Measurements from ENCODE around the gene PJVK.
A peak's percentile ranks its signal among the peaks of the same experiment; 100 is the strongest.
"Not testable (repeated sequence)": the region's sequence is repeated elsewhere in the genome, so short reads cannot be mapped to it uniquely, and the experiment has no call there.

PJVK gene

GRCh38 chr2:178450774-178451525 is at the start of gene PJVK, which contains the start of gene PRKRA:
PJVK (plus strand) TSS chr2:178451378; CDS start chr2:178453410, 2,032 bp downstream.
PRKRA (minus strand) TSS chr2:178451175; CDS start chr2:178451030, 145 bp downstream.
- DNase-seq (ENCODE audit: low read depth in 3 of 3, low spot score in 1 of 3), result peak; percentile 91 to 97 (median 92)

DNA sequence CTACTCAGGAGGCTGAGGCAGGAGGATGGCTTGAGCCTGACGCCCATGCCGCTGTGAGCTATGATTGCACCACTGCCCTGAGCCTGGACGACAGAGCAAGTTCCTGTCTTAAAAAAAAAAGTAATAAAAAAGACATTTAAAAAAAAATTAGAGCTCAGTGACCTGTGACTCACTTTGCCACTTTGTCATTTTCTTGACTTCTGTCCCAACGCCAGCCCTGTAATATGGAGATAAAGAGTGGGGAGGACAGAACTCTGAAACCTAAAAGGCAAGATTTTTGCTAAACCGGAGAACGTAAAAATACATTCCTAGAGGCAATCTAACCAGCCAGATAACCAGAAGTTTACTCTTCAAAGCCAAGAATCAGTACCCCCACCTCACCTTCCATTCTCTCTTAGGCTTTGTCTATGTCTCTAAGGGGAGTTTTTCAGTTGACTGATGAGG is 49.2 kb upstream of the PJVK start:
- DNase-seq (ENCODE audit: low read depth in 3 of 3, low spot score in 1 of 3), result no peak

DNA sequence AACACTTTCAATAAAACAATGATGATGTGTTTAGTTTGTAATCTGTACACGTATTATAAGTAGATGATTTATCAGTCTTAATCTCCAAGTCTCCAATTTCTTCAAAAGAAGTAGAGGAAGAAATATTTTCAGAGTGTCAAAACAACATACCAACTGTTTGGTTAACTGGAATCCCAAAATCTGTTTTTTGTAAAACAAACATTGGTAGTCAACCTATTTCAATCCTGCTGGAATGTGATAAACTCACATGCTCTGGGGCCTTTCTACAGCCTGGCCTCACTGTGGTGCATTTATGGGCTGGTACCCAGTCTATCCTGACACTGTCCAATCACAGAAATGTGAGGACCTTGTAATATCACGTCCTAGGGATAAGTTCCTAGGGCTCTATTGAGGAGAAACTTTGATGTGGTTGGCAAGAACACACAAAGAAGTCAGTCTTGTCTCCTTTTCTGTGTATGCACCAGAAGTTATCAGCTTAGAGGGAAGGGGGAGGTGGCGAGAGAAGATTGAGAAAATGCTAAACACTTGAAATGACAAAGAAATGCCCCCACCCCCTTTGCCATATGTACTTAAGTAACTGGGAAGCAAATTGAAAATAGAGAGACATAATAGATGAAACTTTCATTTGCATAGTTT is 47.4 kb upstream of the PJVK start:
- DNase-seq (ENCODE audit: low read depth in 3 of 3, low spot score in 1 of 3), result no peak

- DNase-seq (ENCODE audit: low read depth in 3 of 3, low spot score in 1 of 3), result no peak
These were observed 46.8 kb upstream of the PJVK start for GRCh38 chr2:178404368-178404767.

DNA sequence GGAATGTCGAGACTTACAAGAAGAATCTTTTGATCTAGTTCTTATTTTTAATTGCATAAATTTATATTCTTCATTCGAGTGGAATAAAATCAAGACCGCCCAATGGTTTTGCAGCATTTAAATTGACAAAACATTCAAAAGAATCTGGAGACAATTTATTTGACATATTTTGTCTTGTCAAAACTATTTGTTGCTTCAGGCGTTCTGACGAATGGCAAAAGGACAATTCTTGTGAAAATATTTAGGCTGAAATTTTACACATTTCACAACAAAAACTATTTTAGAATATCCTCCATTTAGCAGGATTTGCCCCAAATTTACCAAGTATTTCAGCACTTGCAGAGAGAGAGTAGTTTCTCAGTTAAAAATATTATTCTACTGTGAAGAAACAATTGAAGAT is 41.9 kb upstream of the PJVK start:
- DNase-seq (ENCODE audit: low read depth in 3 of 3, low spot score in 1 of 3), result no peak

DNA sequence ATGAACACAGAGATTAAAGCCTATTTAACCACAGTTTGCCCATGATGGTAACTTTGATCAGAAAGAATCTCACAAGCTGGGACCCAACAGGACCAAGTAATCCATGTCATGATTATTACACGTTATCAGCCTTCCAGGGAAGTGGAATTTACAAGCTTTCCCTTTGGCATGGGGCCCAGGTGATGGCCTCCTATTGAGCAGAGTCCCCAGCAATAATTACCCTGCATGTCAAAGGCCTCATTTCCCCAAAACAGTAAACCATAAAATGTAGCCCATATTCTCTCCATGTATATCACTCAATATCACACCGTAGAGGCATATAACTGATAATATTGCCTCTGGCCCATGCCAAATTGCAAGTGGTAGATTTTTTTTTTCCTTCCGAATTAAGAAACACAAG is 39.1 kb upstream of the PJVK start:
- no peak for DNase-seq (ENCODE audit: low read depth in 3 of 3, low spot score in 1 of 3)

DNA sequence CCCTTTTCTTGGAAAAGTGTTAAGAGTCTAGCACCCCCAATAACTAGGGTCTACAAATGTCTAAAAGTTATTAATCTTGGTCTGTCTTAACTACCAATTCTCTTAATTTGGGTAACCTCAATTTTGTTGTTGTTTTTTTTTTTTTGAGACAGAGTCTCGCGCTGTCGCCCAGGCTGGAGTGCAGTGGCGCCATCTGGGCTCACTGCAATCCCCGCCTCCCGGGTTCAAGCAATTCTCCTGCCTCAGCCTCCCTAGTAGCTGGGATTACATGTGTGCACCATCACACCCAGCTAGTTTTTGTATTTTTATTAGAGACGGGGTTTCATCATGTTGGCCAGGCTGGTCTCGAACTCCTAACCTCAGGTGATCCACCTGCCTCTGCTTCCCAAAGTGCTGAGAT is 38.7 kb upstream of the PJVK start:
- DNase-seq (ENCODE audit: low read depth in 3 of 3, low spot score in 1 of 3), result not testable (repeated sequence)

GRCh38 chr2:178413472-178414265 is 37.5 kb upstream of the PJVK start:
- DNase-seq (ENCODE audit: low read depth in 3 of 3, low spot score in 1 of 3), result peak; percentile 31 to 54 (median 34)

DNA sequence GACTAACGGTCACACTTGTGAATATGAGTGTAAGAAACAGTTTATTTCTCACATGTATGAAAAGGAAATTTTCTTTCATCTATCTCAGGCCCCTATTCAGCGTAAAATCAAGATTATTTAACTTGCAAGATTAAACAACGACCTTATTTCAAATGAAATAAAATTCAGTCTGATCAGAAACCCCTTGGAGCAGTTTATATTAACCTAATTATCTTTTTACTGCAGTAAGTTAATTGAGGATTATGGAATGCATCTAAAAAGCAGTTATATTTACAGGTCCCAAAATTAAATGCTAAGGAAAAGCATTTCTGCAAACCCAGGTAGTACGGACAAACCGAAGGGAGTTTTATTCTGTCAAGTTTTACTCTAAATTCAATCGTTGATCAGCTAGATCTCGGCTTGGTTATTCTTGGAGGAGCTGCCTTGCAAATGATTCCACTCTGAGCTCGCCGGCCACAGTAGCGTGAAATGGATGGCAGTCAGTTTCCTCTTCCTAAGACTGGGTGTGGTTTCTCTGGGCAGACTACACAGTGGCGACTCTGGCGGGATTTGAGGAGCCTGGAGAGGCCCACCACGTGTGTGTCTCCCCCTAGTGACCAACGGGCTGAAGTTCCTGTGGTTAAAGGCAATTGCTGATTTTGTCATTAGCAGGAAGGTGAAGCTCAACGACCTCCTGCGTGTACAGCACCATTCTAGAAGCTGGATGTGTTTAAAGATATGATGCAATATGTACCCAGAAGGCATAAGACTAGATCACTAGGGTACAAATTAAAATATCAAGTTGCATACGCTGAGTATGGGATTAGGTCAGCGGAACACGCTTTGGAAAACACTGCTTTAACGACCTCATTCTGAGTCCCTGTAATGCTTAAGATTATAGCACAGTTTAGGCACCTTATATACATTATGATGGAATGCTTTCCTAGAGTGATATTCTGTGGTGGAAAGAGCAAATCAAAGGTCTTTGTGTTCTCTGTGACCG is 36.6 kb upstream of the PJVK start:
- DNase-seq (ENCODE audit: low read depth in 3 of 3, low spot score in 1 of 3), result peak; percentile 38 to 47 (median 43)

- DNase-seq (ENCODE audit: low read depth in 3 of 3, low spot score in 1 of 3), result no peak
These were observed 35.2 kb upstream of the PJVK start for GRCh38 chr2:178415979-178416378.

DNA sequence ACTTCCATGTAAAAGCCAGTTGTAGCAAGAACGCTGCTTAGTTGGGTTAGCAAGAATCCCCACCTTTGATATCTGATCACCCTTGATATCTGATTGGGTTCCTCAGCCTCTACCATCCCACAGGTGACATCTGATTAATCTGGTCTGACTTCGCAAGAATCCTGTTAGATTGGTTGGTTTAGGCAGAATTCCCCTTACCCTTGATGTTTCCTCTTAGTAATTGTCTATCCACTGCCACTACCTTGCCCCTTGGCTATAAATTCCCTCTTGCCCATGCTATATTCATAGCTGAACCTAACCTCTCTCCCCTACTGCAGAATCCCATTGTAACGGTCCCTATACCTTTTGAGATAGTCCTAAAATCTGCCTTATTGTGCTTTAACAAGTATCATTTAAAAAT is 33.3 kb upstream of the PJVK start:
- DNase-seq (ENCODE audit: low read depth in 3 of 3, low spot score in 1 of 3), result no peak

DNA sequence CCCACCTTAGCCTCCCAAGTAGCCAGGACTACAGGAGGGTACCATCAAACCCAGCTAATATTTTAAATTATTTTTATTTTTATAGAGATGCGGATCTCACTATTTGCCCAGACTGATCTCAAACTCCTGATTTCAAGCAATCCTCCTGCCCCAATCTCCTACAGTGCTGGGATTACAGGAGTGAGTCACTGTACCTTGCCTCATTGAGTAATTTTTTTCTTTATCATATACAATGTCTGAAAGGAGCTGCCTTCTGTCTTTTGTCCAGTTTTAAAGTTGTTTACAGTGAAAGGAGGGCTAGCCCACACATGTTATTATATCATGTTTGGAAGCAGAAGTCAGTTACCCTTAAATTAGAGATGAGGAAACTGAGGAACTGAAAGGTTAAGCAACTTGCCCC is 32.8 kb upstream of the PJVK start:
- no peak for DNase-seq (ENCODE audit: low read depth in 3 of 3, low spot score in 1 of 3)

GRCh38 chr2:178419123-178419522 is 32.1 kb upstream of the PJVK start:
- no peak for DNase-seq (ENCODE audit: low read depth in 3 of 3, low spot score in 1 of 3)

DNA sequence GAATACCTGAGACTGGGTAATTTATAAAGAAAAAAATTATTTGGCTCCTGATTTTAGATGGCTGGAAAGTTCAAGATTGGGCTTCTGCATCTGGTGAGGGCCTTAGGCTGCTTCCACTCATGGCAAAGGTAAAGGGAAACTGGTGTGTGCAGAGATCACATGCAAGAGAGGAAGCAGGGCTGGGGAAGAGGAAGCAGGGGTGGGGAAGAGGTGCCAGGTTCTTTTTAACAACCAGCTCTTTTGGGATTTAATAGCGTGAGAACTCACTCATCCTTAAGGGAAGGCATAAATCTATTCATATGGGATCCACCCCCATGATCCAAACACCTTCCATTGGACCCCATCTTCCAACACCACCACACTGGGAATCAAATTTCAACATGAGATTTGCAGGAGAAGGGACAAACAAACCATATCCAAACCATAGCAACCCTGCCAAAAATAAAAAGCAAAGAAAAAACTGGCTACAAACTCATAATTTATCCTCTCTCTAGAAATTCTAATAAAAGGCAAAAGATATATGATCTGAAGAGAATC is 30.6 kb upstream of the PJVK start:
- no peak for DNase-seq (ENCODE audit: low read depth in 3 of 3, low spot score in 1 of 3)

DNA sequence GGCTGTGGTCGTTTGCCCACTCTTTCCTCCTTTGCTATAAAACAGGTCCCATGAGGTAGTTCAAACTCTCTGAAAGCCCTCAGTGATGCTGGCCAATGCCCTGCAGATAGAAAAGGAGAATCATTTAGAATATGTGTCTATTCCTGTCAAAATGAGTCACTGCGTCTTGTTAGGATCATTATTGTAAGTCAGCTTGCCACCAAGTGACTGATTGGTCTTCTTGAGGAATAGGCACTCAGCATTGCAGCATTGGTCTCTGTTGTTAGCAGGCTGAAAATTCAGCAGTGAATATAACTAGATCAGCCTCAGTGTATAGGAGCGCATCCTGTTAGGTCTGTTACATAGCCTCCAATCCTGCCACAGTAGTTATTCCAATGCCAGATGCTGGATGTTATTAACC is 29.1 kb upstream of the PJVK start:
- DNase-seq (ENCODE audit: low read depth in 3 of 3, low spot score in 1 of 3), result no peak

DNA sequence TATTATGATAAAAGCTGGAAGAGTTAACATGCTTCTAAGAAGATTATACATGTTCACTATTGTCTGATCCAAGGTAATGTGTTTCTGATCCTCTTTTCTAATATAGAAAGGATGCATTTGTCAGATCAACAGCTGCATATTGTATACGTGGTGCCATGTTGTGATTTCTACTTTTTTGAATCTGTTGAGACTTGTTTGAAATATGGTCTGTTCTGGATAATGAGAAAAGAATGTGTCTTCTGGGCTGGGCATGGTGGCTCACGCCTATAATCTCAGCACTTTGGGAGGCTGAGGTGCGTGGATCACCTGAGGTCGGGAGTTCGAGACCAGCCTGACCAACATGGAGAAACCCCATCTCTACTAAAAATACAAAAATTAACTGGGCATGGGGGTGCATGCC is 27.4 kb upstream of the PJVK start:
- DNase-seq (ENCODE audit: low read depth in 3 of 3, low spot score in 1 of 3), result not testable (repeated sequence)

DNA sequence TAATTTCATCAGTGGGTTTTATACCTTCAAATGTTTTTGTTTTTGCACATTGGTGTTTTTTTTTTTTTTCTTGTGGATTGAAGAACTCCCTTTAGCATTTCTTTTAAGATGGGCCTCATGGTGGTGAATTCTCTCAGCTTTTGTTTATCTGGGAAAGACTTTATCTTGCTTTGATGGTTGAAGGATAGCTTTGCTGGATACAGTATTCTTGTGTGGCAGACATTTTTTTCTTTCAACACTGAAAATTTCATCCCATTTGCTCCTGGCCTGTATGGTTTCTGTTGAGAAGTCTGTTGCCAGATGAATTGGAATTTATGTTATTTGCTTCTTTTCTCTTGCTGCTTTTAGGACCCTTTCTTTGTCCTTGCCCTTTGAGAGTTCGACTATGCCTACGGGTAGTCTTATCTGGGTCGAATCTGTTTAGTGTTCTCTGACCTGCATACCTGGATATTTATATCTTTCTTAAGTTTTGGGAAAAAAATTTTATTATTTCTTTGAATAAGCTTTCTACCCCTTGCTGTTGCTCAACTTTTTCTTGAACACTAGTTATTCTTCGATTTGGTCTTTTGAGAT is 25.8 kb upstream of the PJVK start:
- no peak for DNase-seq (ENCODE audit: low read depth in 3 of 3, low spot score in 1 of 3)

- no peak for DNase-seq (ENCODE audit: low read depth in 3 of 3, low spot score in 1 of 3)
These were observed 24.8 kb upstream of the PJVK start for GRCh38 chr2:178426388-178426787.

GRCh38 chr2:178427458-178427857 is 23.7 kb upstream of the PJVK start:
- DNase-seq (ENCODE audit: low read depth in 3 of 3, low spot score in 1 of 3), result no peak

GRCh38 chr2:178428396-178428806 is 22.8 kb upstream of the PJVK start:
- no peak for DNase-seq (ENCODE audit: low read depth in 3 of 3, low spot score in 1 of 3)

Measured in stimulated activated CD4-positive, alpha-beta T cell treated with anti-CD3 and anti-CD28 coated beads, TNF-alpha, amount 100 ng/mL, for 1 hour (primary cell).